ENCODE data around the gene PRR36.

PRR36 gene

DNA sequence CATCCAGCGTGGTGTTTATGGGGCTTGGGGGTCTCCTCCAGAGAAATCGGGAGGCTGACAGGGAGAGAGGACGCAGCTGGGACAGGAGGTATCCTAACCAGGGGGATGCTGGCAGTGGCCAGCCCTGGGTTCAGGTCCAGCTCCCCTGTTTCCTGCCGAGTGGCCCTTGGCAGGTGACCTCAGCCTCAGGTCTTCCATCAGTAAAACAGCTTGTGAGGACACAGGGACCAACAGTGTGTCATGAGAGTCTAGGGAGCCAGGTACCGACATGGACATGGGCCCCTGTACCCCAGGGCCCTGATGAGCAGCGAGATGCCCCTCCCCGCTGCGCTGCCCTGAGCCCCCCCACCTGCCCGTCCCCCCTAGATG, 24.6 kb downstream of the PRR36 start:
- no peak for DNase-seq (ENCODE audit: low read depth, low spot score)
- POLR2A ChIA-PET: no interaction called here
- TF ChIP-seq, protein P1, sequence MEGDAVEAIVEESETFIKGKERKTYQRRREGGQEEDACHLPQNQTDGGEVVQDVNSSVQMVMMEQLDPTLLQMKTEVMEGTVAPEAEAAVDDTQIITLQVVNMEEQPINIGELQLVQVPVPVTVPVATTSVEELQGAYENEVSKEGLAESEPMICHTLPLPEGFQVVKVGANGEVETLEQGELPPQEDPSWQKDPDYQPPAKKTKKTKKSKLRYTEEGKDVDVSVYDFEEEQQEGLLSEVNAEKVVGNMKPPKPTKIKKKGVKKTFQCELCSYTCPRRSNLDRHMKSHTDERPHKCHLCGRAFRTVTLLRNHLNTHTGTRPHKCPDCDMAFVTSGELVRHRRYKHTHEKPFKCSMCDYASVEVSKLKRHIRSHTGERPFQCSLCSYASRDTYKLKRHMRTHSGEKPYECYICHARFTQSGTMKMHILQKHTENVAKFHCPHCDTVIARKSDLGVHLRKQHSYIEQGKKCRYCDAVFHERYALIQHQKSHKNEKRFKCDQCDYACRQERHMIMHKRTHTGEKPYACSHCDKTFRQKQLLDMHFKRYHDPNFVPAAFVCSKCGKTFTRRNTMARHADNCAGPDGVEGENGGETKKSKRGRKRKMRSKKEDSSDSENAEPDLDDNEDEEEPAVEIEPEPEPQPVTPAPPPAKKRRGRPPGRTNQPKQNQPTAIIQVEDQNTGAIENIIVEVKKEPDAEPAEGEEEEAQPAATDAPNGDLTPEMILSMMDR (IDR thresholded peaks at IDR 0.05; ENCODE audit: insufficient read depth, low read length, missing control alignments): no peak
- no peak overlapping the region for H3K4me3 ChIP-seq (ENCODE audit: low read depth, low read length)
- CTCF ChIA-PET: interaction anchor here (1.2 to 1.4 kb wide), 2 partner anchors 69 to 403 kb away, joined by 3 read pairs; no protein-coding TSS in a partner anchor

DNA sequence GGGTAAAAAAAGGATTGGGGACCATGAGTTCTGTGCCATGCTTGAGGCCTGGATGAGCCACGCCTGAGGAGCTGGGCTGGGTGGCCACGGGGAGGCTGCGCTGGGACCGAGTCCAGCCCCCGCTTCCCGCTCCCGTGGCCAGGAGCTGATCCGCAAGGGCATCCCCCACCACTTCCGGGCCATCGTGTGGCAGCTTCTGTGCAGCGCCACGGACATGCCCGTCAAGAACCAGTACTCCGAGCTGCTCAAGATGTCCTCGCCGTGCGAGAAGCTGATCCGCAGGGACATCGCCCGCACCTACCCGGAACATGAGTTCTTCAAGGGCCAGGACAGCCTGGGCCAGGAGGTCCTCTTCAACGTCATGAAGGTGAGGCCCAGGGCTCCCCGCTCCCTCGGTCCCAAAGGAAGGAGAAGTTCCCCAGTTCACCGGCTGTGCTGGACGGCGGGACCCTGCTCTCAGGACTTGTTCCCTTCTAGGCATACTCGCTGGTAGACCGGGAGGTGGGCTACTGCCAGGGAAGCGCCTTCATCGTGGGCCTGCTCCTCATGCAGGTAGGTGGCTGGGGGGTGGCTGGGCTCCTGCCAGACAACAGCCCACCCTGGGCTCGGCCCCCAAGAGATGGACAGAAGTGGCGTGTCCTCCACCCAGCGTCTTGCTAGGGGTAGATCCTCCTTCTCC, 25.3 kb downstream of the PRR36 start:
- H3K4me3 ChIP-seq (ENCODE audit: low read depth, low read length): no peak overlapping the region
- TF ChIP-seq, protein P1 (IDR thresholded peaks at IDR 0.05; ENCODE audit: insufficient read depth, low read length, missing control alignments): no peak
- POLR2A ChIA-PET: no interaction called here
- CTCF ChIA-PET: interaction anchor here (1.4 kb wide), 1 partner anchor 404 kb away, joined by 3 read pairs; no protein-coding TSS in a partner anchor
- DNase-seq (ENCODE audit: low read depth, low spot score): no peak

DNA sequence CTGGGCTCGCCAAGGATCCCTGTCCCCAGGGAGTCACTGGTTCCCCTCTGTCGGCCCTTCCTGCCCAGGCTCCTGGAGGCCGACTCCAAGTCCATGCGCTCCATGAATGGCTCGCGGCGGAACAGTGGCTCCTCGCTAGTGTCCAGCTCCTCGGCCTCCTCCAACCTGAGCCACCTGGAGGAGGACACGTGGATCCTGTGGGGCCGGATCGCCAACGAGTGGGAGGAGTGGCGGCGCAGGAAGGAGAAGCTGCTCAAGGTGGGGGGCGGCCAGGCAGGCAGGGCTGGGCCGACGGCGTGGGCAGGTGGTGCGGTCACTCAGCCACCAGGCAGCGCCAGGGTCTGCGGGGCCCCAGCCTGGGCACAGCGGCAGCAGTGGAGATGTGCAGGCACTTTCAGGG, 26.5 kb downstream of the PRR36 start:
- TF ChIP-seq, protein P1 (IDR thresholded peaks at IDR 0.05; ENCODE audit: insufficient read depth, low read length, missing control alignments): no peak
- DNase-seq (ENCODE audit: low read depth, low spot score): no peak
- POLR2A ChIA-PET: no interaction called here
- no peak overlapping the region for H3K4me3 ChIP-seq (ENCODE audit: low read depth, low read length)
- CTCF ChIA-PET: interaction anchor here (1.2 kb wide), 1 partner anchor 96 kb away, joined by 3 read pairs; the partner anchor contains the start of gene TIMM44

DNA sequence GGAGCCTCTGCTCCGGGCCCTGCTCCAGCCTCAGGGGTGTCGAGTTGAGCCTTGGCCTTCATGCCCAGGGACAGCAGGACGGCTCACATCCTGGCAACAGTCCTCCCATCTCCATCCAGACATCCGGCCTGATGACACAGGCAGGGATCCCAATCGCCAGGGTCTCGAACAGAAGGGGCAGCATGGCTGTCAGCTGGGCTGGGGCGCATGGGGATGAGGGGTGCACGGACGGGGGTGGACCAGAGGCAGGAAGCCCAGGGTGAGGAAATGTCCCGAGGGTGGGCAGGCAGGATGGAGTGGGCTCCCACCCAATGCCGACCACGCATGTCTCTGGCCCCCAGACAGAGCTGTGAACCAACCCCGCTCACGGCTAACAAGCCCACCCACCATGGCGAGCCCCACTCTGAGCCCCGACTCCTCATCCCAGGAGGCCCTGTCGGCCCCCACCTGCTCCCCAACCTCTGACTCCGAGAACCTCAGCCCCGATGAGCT, 28.0 kb downstream of the PRR36 start:
- no peak overlapping the region for H3K4me3 ChIP-seq (ENCODE audit: low read depth, low read length)
- no peak for DNase-seq (ENCODE audit: low read depth, low spot score)
- POLR2A ChIA-PET: no interaction called here
- CTCF ChIA-PET: interaction anchor here (3.3 kb wide), 1 partner anchor 8 kb away, joined by 21 read pairs; no protein-coding TSS in a partner anchor
- TF ChIP-seq, protein P1 (IDR thresholded peaks at IDR 0.05; ENCODE audit: insufficient read depth, low read length, missing control alignments): no peak

DNA sequence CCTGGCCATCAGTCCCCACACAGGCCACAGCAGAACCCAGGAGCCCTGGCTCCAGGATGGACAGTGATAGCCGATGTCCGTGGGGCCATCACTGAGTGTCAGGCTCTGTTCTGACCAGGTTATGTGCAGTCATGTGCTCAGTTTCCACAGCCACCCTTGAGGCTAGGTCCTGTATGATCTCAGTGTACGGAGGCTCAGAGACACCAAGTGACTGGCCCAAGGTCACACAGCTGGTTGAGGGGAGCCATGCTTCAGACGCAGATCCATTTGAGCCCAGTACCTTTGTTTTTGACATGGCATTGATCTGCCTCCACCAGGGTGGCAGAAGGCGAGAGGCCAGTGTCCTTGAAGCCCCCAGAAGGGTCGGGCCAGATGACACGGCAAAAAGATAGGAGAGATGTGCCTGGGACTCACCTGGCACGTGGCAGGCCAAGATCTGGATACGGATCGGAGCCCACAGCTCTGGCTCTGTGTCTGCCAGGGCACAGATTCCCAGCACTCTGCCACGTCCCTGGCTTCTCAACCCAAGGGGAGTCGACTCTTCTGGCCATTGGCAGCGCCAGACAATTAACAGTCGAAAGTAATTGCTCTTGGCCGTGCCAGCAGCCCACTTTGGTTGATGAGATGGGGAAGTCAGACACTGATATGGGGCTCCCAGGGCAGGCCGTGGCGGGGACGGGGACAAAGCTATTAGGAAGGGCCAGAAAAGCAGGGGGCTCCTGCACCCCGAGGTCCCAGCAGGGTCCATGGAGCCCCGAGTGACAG, 28.6 kb downstream of the PRR36 start:
- ChIA-PET POLR2A (no interaction called here), CTCF (interaction anchor here (3.3 kb wide), 1 partner anchor 8 kb away, joined by 21 read pairs; no protein-coding TSS in a partner anchor)
- TF ChIP-seq, protein P1 (IDR thresholded peaks at IDR 0.05; ENCODE audit: insufficient read depth, low read length, missing control alignments): no peak
- DNase-seq (ENCODE audit: low read depth, low spot score): no peak
- H3K4me3 ChIP-seq (ENCODE audit: low read depth, low read length): no peak overlapping the region

DNA sequence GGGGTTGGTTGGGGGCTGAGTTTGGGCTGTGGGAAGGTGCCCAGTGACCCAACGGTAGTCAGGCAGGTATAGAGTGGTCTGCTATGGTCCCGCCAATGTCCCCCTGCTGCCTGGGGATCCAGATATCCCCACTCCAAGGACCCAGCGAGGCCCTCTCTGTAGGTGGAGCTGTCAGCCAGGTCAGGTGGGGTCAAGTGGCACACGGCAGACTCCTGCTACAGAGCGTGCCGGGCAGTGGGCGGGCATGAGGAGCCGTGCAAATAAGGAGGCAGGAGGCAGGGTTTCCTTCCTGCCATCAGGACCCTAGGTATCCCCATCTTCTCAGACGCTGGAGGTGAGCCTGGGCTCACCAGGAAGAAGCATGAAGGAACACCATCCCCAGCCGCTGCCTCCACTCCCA, 29.2 kb downstream of the PRR36 start:
- no peak for DNase-seq (ENCODE audit: low read depth, low spot score)
- no peak overlapping the region for H3K4me3 ChIP-seq (ENCODE audit: low read depth, low read length)
- ChIA-PET CTCF (interaction anchor here (3.3 kb wide), 1 partner anchor 9 kb away, joined by 21 read pairs; no protein-coding TSS in a partner anchor), POLR2A (no interaction called here)
- TF ChIP-seq, protein P1 (IDR thresholded peaks at IDR 0.05; ENCODE audit: insufficient read depth, low read length, missing control alignments): no peak

All from AG04449 (cell line).